Measurements from ENCODE around the gene TMEM201. TPM values are rescaled to one million over a fixed set of nuclear protein-coding genes. Genes with fewer than 3 reads are reported as not detected.

Gene TMEM201
- total and polyA plus RNA-seq, 2 of the 8 experiments (the other 6 are each of a cell fraction or from before 2014, with no cell fraction given): 8.2 to 27.1 TPM

GRCh38 chr1:9573723-9574122 is 15.0 kb upstream of the TMEM201 start (continued):
- TF ChIP-seq RNF2 (IDR thresholded peaks at IDR 0.05; ENCODE audit: borderline replicate concordance, low read depth, low read length, missing control alignments, poor library complexity, severe bottlenecking) (no peak), ZNF274 (IDR thresholded peaks at IDR 0.05; ENCODE audit: borderline replicate concordance, extremely low read depth, low read length) (no peak), CHD2 (IDR thresholded peaks at IDR 0.05; ENCODE audit: low read length) (no peak), EGR1 (IDR thresholded peaks at IDR 0.05; ENCODE audit: borderline replicate concordance, low read depth, low read length) (no peak), POLR2AphosphoS5 (IDR thresholded peaks at IDR 0.05; ENCODE audit: low read depth, low read length) (no peak)
